GM12865 (cell line): ENCODE measurements around the gene FAR2.
"Not testable (repeated sequence)": the region's sequence is repeated elsewhere in the genome, so short reads cannot be mapped to it uniquely, and the experiment has no call there.

ENCODE experiments used
- DNase-seq: peaks from one replicate; pipeline ENCODE4 v3.0.0; 2010; ENCODE audit warnings: low read depth
- H3K4me3 ChIP-seq: 2 replicates; pipeline ENCODE4 v1.5.1; 2011; ENCODE audit warnings: mild to moderate bottlenecking, low read depth, low read length, control low read depth
- CTCF ChIP-seq: IDR thresholded peaks from 2 replicates; pipeline ENCODE4 v1.5.1; 2011; ENCODE audit warnings: low read length, control low read depth, low read depth, inconsistent platforms; ENCODE audit not compliant: insufficient read depth; ENCODE audit errors: missing control alignments

Gene FAR2

GRCh38 chr12:29176941-29177340 is 27.9 kb downstream of the FAR2 start:
- TF ChIP-seq CTCF, result no peak
- no peak overlapping the region for H3K4me3 ChIP-seq
- DNase-seq, result no peak

- H3K4me3 ChIP-seq, DNase-seq: not testable (repeated sequence)
Measured at GRCh38 chr12:29182247-29182646, 33.2 kb downstream of the FAR2 start.

- H3K4me3 ChIP-seq, result no peak overlapping the region
- TF ChIP-seq CTCF, result no peak
- no peak for DNase-seq
Measured at GRCh38 chr12:29187756-29188155, 38.7 kb downstream of the FAR2 start.

DNA sequence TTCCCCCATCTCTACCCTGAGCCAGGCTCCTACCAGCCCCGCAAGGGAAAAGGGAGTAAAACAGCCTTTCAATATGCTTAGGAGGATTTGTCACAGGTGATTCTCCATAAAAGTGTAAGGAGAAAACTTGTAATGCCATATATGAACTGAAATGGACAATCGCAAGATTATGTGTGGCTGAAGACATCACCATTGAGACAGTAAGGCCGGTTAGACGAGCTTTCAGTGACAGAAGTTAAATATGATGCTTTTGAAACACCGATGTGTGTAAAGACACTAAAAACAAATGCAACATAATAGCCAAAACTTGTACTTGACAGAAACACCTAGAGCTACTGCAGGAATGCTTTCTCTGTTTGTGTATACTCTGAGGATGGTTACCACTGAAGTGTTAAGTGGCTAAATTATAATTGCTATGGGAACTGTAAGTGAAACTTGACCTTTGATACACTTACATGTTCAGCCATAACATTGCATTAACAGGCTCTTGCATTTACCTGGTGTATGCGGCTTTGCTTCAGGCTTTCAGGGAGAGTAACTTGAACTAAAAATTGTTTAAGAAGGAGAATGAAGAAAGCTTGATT is 42.3 kb downstream of the FAR2 start:
- no peak for TF ChIP-seq CTCF
- no peak overlapping the region for H3K4me3 ChIP-seq
- DNase-seq, result no peak

DNA sequence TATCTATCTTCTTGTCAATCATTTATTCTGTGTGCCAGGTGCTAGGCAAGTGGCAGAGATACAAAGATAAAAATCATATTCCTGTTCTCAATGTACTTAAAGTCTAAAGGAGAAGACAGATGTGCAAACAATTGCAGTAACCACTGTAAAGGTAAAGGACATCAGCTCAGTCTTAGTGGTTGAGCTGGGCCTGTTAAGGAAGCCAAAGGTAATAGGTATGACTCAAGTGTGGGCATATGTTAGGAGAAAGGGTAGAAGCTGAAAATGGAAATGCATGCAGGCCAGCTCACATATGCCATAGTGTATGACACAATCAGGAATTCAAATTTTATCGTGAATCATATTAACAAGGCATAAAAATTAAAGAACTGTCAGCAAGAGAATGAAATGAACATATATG is 49.8 kb downstream of the FAR2 start:
- no peak for DNase-seq
- no peak for TF ChIP-seq CTCF
- H3K4me3 ChIP-seq, result no peak overlapping the region

GRCh38 chr12:29200586-29200985 is 51.5 kb downstream of the FAR2 start:
- no peak overlapping the region for H3K4me3 ChIP-seq
- no peak for DNase-seq
- no peak for TF ChIP-seq CTCF

GRCh38 chr12:29201296-29201695 is 52.2 kb downstream of the FAR2 start:
- H3K4me3 ChIP-seq, result no peak overlapping the region
- no peak for DNase-seq
- no peak for TF ChIP-seq CTCF
